TTC549 (cell line): ENCODE results near the gene STING1.

Experiments used
- FAIRE-seq: peaks from 2 replicates; lab custom pipeline; 2012; peaks lifted over from hg19 to GRCh38; lab: Jason Lieb, UNC

Gene STING1

DNA sequence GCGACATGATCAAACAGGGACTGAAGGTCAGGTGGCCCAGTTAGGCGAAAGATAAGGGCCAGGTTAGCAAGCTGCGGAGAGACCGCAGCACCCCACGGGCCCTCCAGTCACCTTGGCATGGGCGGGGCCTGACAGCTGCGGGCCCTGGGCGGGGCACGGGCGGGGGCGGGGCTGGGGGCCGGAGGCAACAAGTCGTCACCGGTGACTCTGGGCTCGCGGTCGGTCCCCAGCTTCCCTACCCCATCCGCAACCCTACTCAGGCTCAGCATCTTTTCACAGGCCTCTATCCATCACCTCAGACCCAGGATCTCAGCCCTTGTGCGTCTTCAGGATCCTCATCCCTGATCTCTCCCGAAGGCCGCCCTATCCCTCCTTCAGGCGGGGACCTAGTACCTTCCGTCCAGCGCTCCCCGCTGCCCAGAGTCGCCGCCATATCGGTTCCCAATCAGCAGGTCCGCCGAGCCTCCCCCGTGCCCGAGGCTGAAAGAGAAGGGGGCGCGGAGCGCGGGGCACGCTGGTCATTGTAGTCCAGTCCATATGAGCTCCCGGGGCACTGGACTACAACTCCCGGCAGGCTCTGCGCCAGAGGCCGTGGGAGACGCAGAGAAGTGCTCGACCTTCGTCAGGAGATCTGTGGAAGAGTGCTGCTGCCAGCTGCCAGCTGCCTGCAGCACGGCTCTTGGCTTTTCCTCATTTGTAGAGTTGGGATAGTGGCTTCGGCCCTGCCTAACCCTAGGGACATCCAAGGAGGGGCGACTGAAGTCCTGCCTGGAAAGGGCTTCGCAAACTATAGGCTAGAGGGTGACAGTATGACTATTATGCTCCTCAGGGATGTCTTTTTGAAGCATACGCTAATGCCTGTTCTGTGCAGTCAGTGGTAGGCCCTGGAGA lies 43.3 kb downstream of the STING1 start, which contains the start of gene DNAJC18:
Gene DNAJC18 (minus strand): TSS at position 513 of the 891 bp plus-strand sequence. CDS start 80 bp downstream, at position 433.
- no peak for FAIRE-seq

GRCh38 chr5:139438707-139439012 lies 43.9 kb downstream of the STING1 start:
- no peak for FAIRE-seq

- no peak for FAIRE-seq
These were observed 46.9 kb downstream of the STING1 start for GRCh38 chr5:139435676-139436075.

- FAIRE-seq: no peak
These were observed 50.9 kb downstream of the STING1 start for GRCh38 chr5:139431706-139432105.

- no peak for FAIRE-seq
These were observed 52.5 kb downstream of the STING1 start for GRCh38 chr5:139430015-139430414.

- FAIRE-seq: no peak
These were observed 56.2 kb downstream of the STING1 start for GRCh38 chr5:139426203-139426885.
